Body of pancreas (tissue), 4 donors: ENCODE results near the gene CHFR.

ENCODE experiments used
- CTCF ChIP-seq, 7 experiments: fragments of 450-650 bp in 4 of 7; fragments of 200-600 bp in 3 of 7; sonication (generic) in 3 of 7; IDR thresholded peaks; one replicate each; pipeline ENCODE4 v1.5.1; 2016 to 2019; ENCODE audit warnings: antibody characterized with exemption in 7 of 7
- POLR2A ChIP-seq, 3 donors: fragments of 450-650 bp; IDR thresholded peaks; one replicate each; pipeline ENCODE4 v1.6.1; 2016; ENCODE audit warnings: antibody characterized with exemption in 3 of 3, mild to moderate bottlenecking in 2 of 3

GRCh38 chr12:132873724-132874123 is 13.7 kb downstream of the CHFR start:
- TF ChIP-seq CTCF (IDR thresholded peaks at IDR 0.05), result no peak
- TF ChIP-seq POLR2A (IDR thresholded peaks at IDR 0.05), result no peak
